Right atrium auricular region (tissue), 2 donors: ENCODE data around the gene LYG1. TPM values are rescaled to one million over a fixed set of nuclear protein-coding genes. Genes with fewer than 3 reads are reported as not detected.

ENCODE experiments used
- DNase-seq: peaks from one replicate; pipeline ENCODE4 v3.0.0-alpha.2; 2019; ENCODE audit warnings: low spot score
- H3K27ac ChIP-seq, 2 donors: fragments of 200-600 bp; sonication (generic); 1 replicate in 1 of 2; 2 replicates in 1 of 2; pipeline ENCODE4 v1.5.1; 2016 to 2019
- H3K27me3 ChIP-seq, 2 donors: fragments of 200-600 bp; sonication (generic); one replicate each; pipeline versions ENCODE4 v1.5.1 to v1.6.0; 2017 to 2019
- H3K36me3 ChIP-seq: fragments of 200-600 bp; sonication (generic); one replicate; pipeline ENCODE4 v1.5.1; 2016
- H3K4me1 ChIP-seq, 2 donors: fragments of 200-600 bp; sonication (generic); one replicate each; pipeline versions ENCODE4 v1.5.1 to v1.6.0; 2017 to 2019
- H3K4me3 ChIP-seq, 2 donors: fragments of 200-600 bp; sonication (generic); 1 replicate in 1 of 2; 2 replicates in 1 of 2; pipeline ENCODE4 v1.5.1; 2017 to 2019; ENCODE audit warnings: mild to moderate bottlenecking in 1 of 2, moderate library complexity in 1 of 2
- H3K9me3 ChIP-seq, 2 donors: fragments of 200-600 bp; sonication (generic); one replicate each; pipeline ENCODE4 v1.5.1; 2019
- total RNA-seq, 2 donors: library from RNA; depleted of rRNA; stranded (reverse); fragments of >200 nt; gene quantifications; one replicate each; pipeline ENCODE4 v1.1.0, GENCODE V29; 2016
- TF ChIP-seq, protein P1 (sequence below), 2 donors: fragments of 200-600 bp; sonication (generic); IDR thresholded peaks; one replicate each; pipeline ENCODE4 v1.5.1; 2019; ENCODE audit warnings: antibody characterized with exemption in 2 of 2

LYG1 gene
- total RNA-seq, 2 donors from 2014 or later = 0.75 TPM; not detected in 1

DNA sequence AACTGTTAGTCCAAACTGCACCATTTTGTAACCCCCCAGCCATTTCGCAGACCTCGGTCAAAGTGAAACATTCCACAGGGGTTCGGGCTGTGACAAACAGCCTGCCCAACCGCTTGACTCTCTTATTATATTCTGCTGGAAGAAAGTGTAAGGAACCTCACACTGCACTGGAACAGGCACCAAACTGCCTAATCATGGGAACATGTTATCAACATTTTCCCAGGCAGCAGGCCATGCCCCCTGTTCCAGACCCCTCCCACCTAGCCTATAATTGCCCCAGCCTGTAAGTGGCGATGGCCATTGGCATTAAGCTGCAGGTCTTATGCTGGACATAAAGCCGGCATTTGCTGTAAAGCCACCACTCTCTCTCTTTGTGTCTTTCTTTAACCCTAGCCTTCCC lies 62.4 kb downstream of the LYG1 start:
- DNase-seq = no peak
- Histone ChIP-seq H3K9me3 (no peaks in the 10 kb centered on the region), H3K4me1 (no peaks in the 10 kb centered on the region), H3K27ac (no peak overlapping the region), H3K36me3 (no peaks in the 10 kb centered on the region), H3K4me3 (no peak overlapping the region), H3K27me3 (no peaks in the 10 kb centered on the region)
- TF ChIP-seq, protein P1, sequence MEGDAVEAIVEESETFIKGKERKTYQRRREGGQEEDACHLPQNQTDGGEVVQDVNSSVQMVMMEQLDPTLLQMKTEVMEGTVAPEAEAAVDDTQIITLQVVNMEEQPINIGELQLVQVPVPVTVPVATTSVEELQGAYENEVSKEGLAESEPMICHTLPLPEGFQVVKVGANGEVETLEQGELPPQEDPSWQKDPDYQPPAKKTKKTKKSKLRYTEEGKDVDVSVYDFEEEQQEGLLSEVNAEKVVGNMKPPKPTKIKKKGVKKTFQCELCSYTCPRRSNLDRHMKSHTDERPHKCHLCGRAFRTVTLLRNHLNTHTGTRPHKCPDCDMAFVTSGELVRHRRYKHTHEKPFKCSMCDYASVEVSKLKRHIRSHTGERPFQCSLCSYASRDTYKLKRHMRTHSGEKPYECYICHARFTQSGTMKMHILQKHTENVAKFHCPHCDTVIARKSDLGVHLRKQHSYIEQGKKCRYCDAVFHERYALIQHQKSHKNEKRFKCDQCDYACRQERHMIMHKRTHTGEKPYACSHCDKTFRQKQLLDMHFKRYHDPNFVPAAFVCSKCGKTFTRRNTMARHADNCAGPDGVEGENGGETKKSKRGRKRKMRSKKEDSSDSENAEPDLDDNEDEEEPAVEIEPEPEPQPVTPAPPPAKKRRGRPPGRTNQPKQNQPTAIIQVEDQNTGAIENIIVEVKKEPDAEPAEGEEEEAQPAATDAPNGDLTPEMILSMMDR (IDR thresholded peaks at IDR 0.05) = no peak

Other genes starting within 250 kb of the LYG1 start
- not detected for gene C2orf15, start 159.5 kb downstream of the LYG1 start, total RNA-seq
- gene TSGA10, start 146.3 kb downstream of the LYG1 start, total RNA-seq = 1 to 10 TPM; 1.5 to 7.0 TPM
- 1 to 10 TPM; 5.1 to 5.2 TPM for gene LIPT1, start 146.2 kb downstream of the LYG1 start, total RNA-seq
- 10 to 100 TPM; 11.8 to 25.9 TPM for gene MITD1, start 120.1 kb downstream of the LYG1 start, total RNA-seq
- 10 to 100 TPM; 18.8 to 37.8 TPM for gene MRPL30, start 120.0 kb downstream of the LYG1 start, total RNA-seq
- not detected for gene LYG2, start 45.5 kb downstream of the LYG1 start, total RNA-seq
- 10 to 100 TPM; 21.4 to 28.9 TPM for gene TXNDC9, start 35.1 kb upstream of the LYG1 start, total RNA-seq
- 10 to 100 TPM; 50.7 to 81.0 TPM for gene EIF5B, start 36.2 kb upstream of the LYG1 start, total RNA-seq
- 10 to 100 TPM; 22.3 to 26.4 TPM for gene REV1, start 188.8 kb upstream of the LYG1 start, total RNA-seq